ENCODE measurements around the gene GPSM3.
"Not testable (repeated sequence)": the region's sequence is repeated elsewhere in the genome, so short reads cannot be mapped to it uniquely, and the experiment has no call there.

- not testable (repeated sequence) for TF ChIP-seq EZH2phosphoT487 (IDR thresholded peaks at IDR 0.05; ENCODE audit: insufficient read depth, low read depth); EZH2 (IDR thresholded peaks at IDR 0.05; ENCODE audit: insufficient read depth, poor library complexity, severe bottlenecking)
Measured at GRCh38 chr6:32186151-32186840, 6.1 kb downstream of the GPSM3 start.

Measured in GM23248 (cell line).